Esophagus (tissue), 2 donors: ENCODE measurements around the gene LAMA2. TPM values are rescaled to one million over a fixed set of nuclear protein-coding genes. Genes with fewer than 3 reads are reported as not detected.
A peak's percentile ranks its signal among the peaks of the same experiment; 100 is the strongest.

ENCODE experiments used
- H3K27ac ChIP-seq, 2 donors: one replicate each; pipeline ENCODE4 v1.5.1; 2013; ENCODE audit warnings: low read depth in 2 of 2, mild to moderate bottlenecking in 2 of 2, inconsistent platforms in 1 of 2, low read length in 1 of 2, moderate library complexity in 1 of 2
- H3K27me3 ChIP-seq, 2 donors: one replicate each; pipeline ENCODE4 v1.6.1; 2013; ENCODE audit warnings: low read length in 2 of 2, control low read depth in 1 of 2, mild to moderate bottlenecking in 1 of 2; ENCODE audit not compliant: insufficient read depth in 2 of 2, control insufficient read depth in 1 of 2
- H3K36me3 ChIP-seq, 2 donors: one replicate each; pipeline ENCODE4 v1.6.1; 2013; ENCODE audit warnings: low read length in 1 of 2; ENCODE audit not compliant: control insufficient read depth in 2 of 2, insufficient read depth in 2 of 2
- H3K4me1 ChIP-seq, 2 donors: one replicate each; pipeline ENCODE4 v1.6.1; 2013; ENCODE audit warnings: low read length in 1 of 2; ENCODE audit not compliant: control insufficient read depth in 2 of 2, insufficient read depth in 2 of 2
- H3K4me3 ChIP-seq, 2 donors: one replicate each; pipeline ENCODE4 v1.5.1; 2013; ENCODE audit warnings: low read length in 2 of 2, mild to moderate bottlenecking in 2 of 2, low read depth in 1 of 2, moderate library complexity in 1 of 2
- H3K9me3 ChIP-seq, 2 donors: one replicate each; pipeline ENCODE4 v1.6.1; 2013; ENCODE audit warnings: mild to moderate bottlenecking in 2 of 2, low read depth in 1 of 2, low read length in 1 of 2, moderate library complexity in 1 of 2; ENCODE audit not compliant: control insufficient read depth in 2 of 2, insufficient read depth in 1 of 2
- WGBS, 2 donors: extraction: QIAGEN DNeasy Blood & Tissue Kit; methylation state at CpG; one replicate each; pipeline ENCODE4 v1.1.7; 2013; 5-methylcytosine and 5-hydroxymethylcytosine counted together
- polyA plus RNA-seq, 2 donors: library from polyadenylated mRNA; stranded (reverse); fragments of 200-250 nt; gene quantifications; one replicate each; pipeline ENCODE4 v1.2.3, GENCODE V29; 2013
- donor health status: healthy with polysubstance abuse.
- donor health status: Bipolar disorder and iron deficiency.

LAMA2 gene
- polyA plus RNA-seq: 1 to 10 TPM in 1 of 2 donors, under 1 TPM in 1; 0.67 to 2.7 TPM

- Histone ChIP-seq H3K27me3 (no peaks in the 10 kb centered on the region), H3K4me3 (peak within 1 kb of the TSS; percentile 32 to 41), H3K36me3 (no peaks in the 10 kb centered on the region), H3K27ac (peak within 1 kb of the TSS in 1 of 2 donors; percentile 47), H3K4me1 (no peaks in the 10 kb centered on the region), H3K9me3 (no peaks in the 10 kb centered on the region)
- WGBS, 2 donors: 6% methylated on average over 36 of the region's 36 CpGs
These were observed at the start of gene LAMA2 for GRCh38 chr6:128882991-128883611. Gene LAMA2, plus strand, starts transcription at chr6:128883138. Its CDS starts 108 bp downstream, at chr6:128883246.

- Histone ChIP-seq H3K9me3 (no peaks in the 10 kb centered on the region), H3K27me3 (no peaks in the 10 kb centered on the region), H3K36me3 (no peaks in the 10 kb centered on the region), H3K4me3 (no peak overlapping the region), H3K27ac (no peak overlapping the region), H3K4me1 (no peaks in the 10 kb centered on the region)
- 24 to 34% methylated on average over 1 of the region's 1 CpG for WGBS, 2 donors
These were observed 46.2 kb upstream of the LAMA2 start for GRCh38 chr6:128836761-128837160.

- H3K4me3 ChIP-seq: no peak overlapping the region
- 54 to 70% methylated on average over 4 of the region's 4 CpGs for WGBS, 2 donors
- no peaks in the 10 kb centered on the region for H3K4me1 ChIP-seq
- H3K27me3 ChIP-seq: no peaks in the 10 kb centered on the region
- H3K9me3 ChIP-seq: no peaks in the 10 kb centered on the region
- no peak overlapping the region for H3K27ac ChIP-seq
- H3K36me3 ChIP-seq: no peaks in the 10 kb centered on the region
These were observed 41.4 kb upstream of the LAMA2 start for GRCh38 chr6:128841518-128841917.

GRCh38 chr6:128844598-128844997 lies 38.3 kb upstream of the LAMA2 start:
- no peak overlapping the region for H3K27ac ChIP-seq
- no peaks in the 10 kb centered on the region for H3K9me3 ChIP-seq
- no peaks in the 10 kb centered on the region for H3K4me1 ChIP-seq
- 73 to 82% methylated on average over 2 of the region's 2 CpGs for WGBS, 2 donors
- no peak overlapping the region for H3K4me3 ChIP-seq
- H3K36me3 ChIP-seq: no peaks in the 10 kb centered on the region
- H3K27me3 ChIP-seq: no peaks in the 10 kb centered on the region

- Histone ChIP-seq H3K36me3 (no peaks in the 10 kb centered on the region), H3K9me3 (no peaks in the 10 kb centered on the region), H3K4me1 (no peaks in the 10 kb centered on the region), H3K27me3 (no peaks in the 10 kb centered on the region), H3K27ac (no peak overlapping the region), H3K4me3 (no peak overlapping the region)
- 56 to 62% methylated on average over 4 of the region's 4 CpGs for WGBS, 2 donors
These were observed 35.3 kb upstream of the LAMA2 start for GRCh38 chr6:128847431-128848210.

- Histone ChIP-seq H3K4me3 (no peak overlapping the region), H3K36me3 (no peaks in the 10 kb centered on the region), H3K9me3 (no peaks in the 10 kb centered on the region), H3K27me3 (no peaks in the 10 kb centered on the region), H3K27ac (no peak overlapping the region), H3K4me1 (no peaks in the 10 kb centered on the region)
- 65 to 76% methylated on average over 7 of the region's 7 CpGs for WGBS, 2 donors
These were observed 34.6 kb upstream of the LAMA2 start for GRCh38 chr6:128848212-128848935.

- Histone ChIP-seq H3K36me3 (no peaks in the 10 kb centered on the region), H3K27ac (no peak overlapping the region), H3K4me3 (no peak overlapping the region), H3K9me3 (no peaks in the 10 kb centered on the region), H3K27me3 (no peaks in the 10 kb centered on the region), H3K4me1 (no peaks in the 10 kb centered on the region)
- WGBS, 2 donors: 52 to 54% methylated on average over 5 of the region's 5 CpGs
These were observed 27.3 kb upstream of the LAMA2 start for GRCh38 chr6:128855581-128856085.

GRCh38 chr6:128857806-128858205 lies 25.1 kb upstream of the LAMA2 start:
- Histone ChIP-seq H3K4me3 (no peak overlapping the region), H3K4me1 (no peaks in the 10 kb centered on the region), H3K27me3 (no peaks in the 10 kb centered on the region), H3K27ac (no peak overlapping the region), H3K36me3 (no peaks in the 10 kb centered on the region), H3K9me3 (no peaks in the 10 kb centered on the region)
- 78 to 86% methylated on average over 5 of the region's 5 CpGs for WGBS, 2 donors

- Histone ChIP-seq H3K4me3 (no peak overlapping the region), H3K4me1 (no peaks in the 10 kb centered on the region), H3K27ac (no peak overlapping the region), H3K9me3 (no peaks in the 10 kb centered on the region), H3K36me3 (no peaks in the 10 kb centered on the region), H3K27me3 (no peaks in the 10 kb centered on the region)
- 80 to 85% methylated on average over 1 of the region's 1 CpG for WGBS, 2 donors
These were observed 22.2 kb upstream of the LAMA2 start for GRCh38 chr6:128860782-128861181.
